Activated CD8-positive, alpha-beta T cell treated with anti-CD3 and anti-CD28 coated beads for 36 hours (primary cell): Measurements from ENCODE around the gene FCMR. TPM values are rescaled to one million over a fixed set of nuclear protein-coding genes. Genes with fewer than 3 reads are reported as not detected.

Experiments used
- ATAC-seq: fragments of 200-7000 bp; cut with Tn5 transposase; one replicate; pipeline ENCODE4 v1.10.0; 2021; ENCODE audit warnings: mild to moderate bottlenecking, moderate library complexity
- CTCF ChIA-PET: fragments of 350-600 bp; sonication (Branson Sonifier 250); formaldehyde crosslinking; loops from one replicate; lab custom pipeline; 2021; ENCODE audit warnings: antibody characterized with exemption; lab: Charles Lee
- POLR2A ChIA-PET: fragments of 350-600 bp; sonication (Branson Sonifier 250); formaldehyde crosslinking; loops from one replicate; lab custom pipeline; 2021; ENCODE audit warnings: antibody characterized with exemption; lab: Charles Lee
- DNase-seq: peaks from one replicate; pipeline ENCODE4 v3.0.0-alpha.2; 2020
- H3K27ac Mint-ChIP-seq: one replicate; pipeline ENCODE4 v1.8.0; 2021; ENCODE audit warnings: mild to moderate bottlenecking, mixed read lengths
- H3K27me3 Mint-ChIP-seq: one replicate; pipeline ENCODE4 v1.8.0; 2021; ENCODE audit warnings: mixed read lengths
- H3K36me3 Mint-ChIP-seq: one replicate; pipeline ENCODE4 v1.8.0; 2021; ENCODE audit warnings: low read depth, mixed read lengths
- H3K4me1 Mint-ChIP-seq: one replicate; pipeline ENCODE4 v1.8.0; 2021; ENCODE audit warnings: low read depth, mixed read lengths
- H3K4me3 Mint-ChIP-seq: one replicate; pipeline ENCODE4 v1.8.0; 2021; ENCODE audit warnings: mild to moderate bottlenecking, moderate library complexity, mixed read lengths
- H3K9me3 Mint-ChIP-seq: one replicate; pipeline ENCODE4 v1.8.0; 2021; ENCODE audit warnings: mixed read lengths
- intact Hi-C: fragments of 100-400 bp; cut with micrococcal nuclease; formaldehyde crosslinking; loops from one replicate; pipeline ENCODE4 v1.10.0; 2022
- total RNA-seq, 2 experiments: library from RNA; stranded (reverse); gene quantifications; one replicate each; pipeline ENCODE4 v1.2.3, GENCODE V29; 2021
- TF ChIP-seq, protein P1 (sequence below): fragments of 200-600 bp; IDR thresholded peaks from one replicate; pipeline ENCODE4 v1.8.0; 2022; ENCODE audit warnings: antibody characterized with exemption, mild to moderate bottlenecking

Gene FCMR
- total RNA-seq, 2 experiments from 2014 or later: 49.4 to 51.7 TPM

- POLR2A ChIA-PET: no interaction called here
- H3K36me3 Mint-ChIP-seq: no peaks in the 10 kb centered on the region
Observed at GRCh38 chr1:206867239-206867638, 54.5 kb downstream of the FCMR start.

DNA sequence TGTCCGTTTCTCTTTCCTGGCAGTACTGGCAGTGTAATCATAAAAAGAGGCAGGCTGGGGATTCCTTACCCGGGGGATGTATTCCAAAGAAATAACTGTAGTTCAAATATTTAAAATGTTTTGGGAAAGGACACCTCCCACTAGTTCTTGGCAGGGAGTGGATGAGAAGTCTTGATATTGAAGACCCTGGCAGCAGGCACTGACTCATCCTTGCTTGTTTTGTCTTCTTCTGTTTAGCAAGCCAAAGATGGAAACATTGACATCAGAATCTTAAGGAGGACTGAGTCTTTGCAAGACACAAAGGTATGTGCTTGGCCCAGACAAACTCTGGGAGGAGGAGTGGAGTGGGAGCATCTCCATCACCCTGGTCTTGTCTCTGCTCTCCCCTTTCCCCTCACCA, 55.7 kb downstream of the FCMR start:
- ChIA-PET CTCF (interaction anchor here (1.2 to 6.5 kb wide), 19 partner anchors 9 to 145 kb away, joined by 3 to 100 read pairs (median 19); partner anchors contain the start of gene IL24), POLR2A (no interaction called here)
- Mint-ChIP-seq H3K27me3 (peaks cover 2% of the 10 kb centered on the region), H3K4me1 (peaks cover 12% of the 10 kb centered on the region), H3K36me3 (no peaks in the 10 kb centered on the region), H3K9me3 (no peaks in the 10 kb centered on the region), H3K27ac (no peak overlapping the region), H3K4me3 (no peak overlapping the region)
- TF ChIP-seq, protein P1, sequence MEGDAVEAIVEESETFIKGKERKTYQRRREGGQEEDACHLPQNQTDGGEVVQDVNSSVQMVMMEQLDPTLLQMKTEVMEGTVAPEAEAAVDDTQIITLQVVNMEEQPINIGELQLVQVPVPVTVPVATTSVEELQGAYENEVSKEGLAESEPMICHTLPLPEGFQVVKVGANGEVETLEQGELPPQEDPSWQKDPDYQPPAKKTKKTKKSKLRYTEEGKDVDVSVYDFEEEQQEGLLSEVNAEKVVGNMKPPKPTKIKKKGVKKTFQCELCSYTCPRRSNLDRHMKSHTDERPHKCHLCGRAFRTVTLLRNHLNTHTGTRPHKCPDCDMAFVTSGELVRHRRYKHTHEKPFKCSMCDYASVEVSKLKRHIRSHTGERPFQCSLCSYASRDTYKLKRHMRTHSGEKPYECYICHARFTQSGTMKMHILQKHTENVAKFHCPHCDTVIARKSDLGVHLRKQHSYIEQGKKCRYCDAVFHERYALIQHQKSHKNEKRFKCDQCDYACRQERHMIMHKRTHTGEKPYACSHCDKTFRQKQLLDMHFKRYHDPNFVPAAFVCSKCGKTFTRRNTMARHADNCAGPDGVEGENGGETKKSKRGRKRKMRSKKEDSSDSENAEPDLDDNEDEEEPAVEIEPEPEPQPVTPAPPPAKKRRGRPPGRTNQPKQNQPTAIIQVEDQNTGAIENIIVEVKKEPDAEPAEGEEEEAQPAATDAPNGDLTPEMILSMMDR: no peak
- no peak for ATAC-seq
- DNase-seq: no peak
- intact Hi-C loops: no loop called here

More at GRCh38 chr1:206867239-206867638, 54.5 kb downstream of the FCMR start:
- intact Hi-C loops: no loop called here
- CTCF ChIA-PET: interaction anchor here (1.0 to 6.5 kb wide), 8 partner anchors 11 to 127 kb away, joined by 3 to 100 read pairs (median 5); no protein-coding TSS in a partner anchor
- Mint-ChIP-seq H3K9me3 (peaks cover 1% of the 10 kb centered on the region), H3K27me3 (peaks cover 2% of the 10 kb centered on the region), H3K4me3 (no peak overlapping the region), H3K4me1 (peaks cover 12% of the 10 kb centered on the region), H3K27ac (no peak overlapping the region)
- TF ChIP-seq, protein P1: no peak
- DNase-seq (no peak), ATAC-seq (no peak)

DNA sequence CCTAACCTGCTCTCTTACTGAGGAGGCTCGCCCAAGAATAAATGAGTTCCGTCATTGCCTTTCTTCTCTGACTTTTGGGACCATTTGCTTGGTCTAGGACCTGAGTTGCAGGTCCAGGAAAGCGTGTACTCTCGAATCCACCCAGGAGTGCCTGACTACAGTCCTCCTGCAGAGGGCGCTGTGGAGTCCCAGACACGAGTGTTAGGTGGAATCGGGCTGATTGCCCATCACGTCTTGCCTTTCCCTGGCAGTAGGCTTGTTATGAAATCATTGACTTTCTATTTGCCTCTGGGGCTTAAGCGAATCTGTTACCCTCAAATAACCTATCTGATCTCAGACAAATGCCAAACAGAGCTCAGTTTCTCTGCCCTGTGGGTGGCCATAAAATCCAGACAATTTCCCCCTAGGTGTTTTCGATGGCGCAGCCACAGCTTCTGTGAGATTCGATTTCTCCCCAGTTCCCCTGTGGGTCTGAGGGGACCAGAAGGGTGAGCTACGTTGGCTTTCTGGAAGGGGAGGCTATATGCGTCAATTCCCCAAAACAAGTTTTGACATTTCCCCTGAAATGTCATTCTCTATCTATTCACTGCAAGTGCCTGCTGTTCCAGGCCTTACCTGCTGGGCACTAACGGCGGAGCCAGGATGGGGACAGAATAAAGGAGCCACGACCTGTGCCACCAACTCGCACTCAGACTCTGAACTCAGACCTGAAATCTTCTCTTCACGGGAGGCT, 56.6 kb downstream of the FCMR start, which contains the start of gene IL20:
TSS of gene IL20 (plus strand) at position 685 of the 733 bp plus-strand sequence. CDS start 230 bp downstream, outside the sequence.
- POLR2A ChIA-PET: interaction anchor here (0.5 to 1.6 kb wide), 5 partner anchors 43 to 131 kb away, joined by 3 to 4 read pairs (median 3); no protein-coding TSS in a partner anchor
- Mint-ChIP-seq H3K27ac (no peak within 1 kb of the TSS), H3K36me3 (no peaks in the 10 kb centered on the region), H3K27me3 (peaks cover 2% of the 10 kb centered on the region), H3K4me1 (peaks cover 12% of the 10 kb centered on the region), H3K4me3 (no peak within 1 kb of the TSS), H3K9me3 (no peaks in the 10 kb centered on the region)
- intact Hi-C loops: loop anchor here (1.0 kb wide), 1 partner anchor 47 kb away; no protein-coding TSS in a partner anchor
- ATAC-seq (peak; percentile 97), DNase-seq (peak; percentile 92)
- TF ChIP-seq, protein P1: peak; percentile 98
- CTCF ChIA-PET: interaction anchor here (0.7 to 6.5 kb wide), 60 partner anchors 8 to 366 kb away, joined by 3 to 100 read pairs (median 5); partner anchors contain the start of genes FCMR, IL24 and PIGR

- DNase-seq (no peak), ATAC-seq (no peak)
- intact Hi-C loops: no loop called here
- ChIA-PET POLR2A (no interaction called here), CTCF (interaction anchor here (0.9 to 6.5 kb wide), 7 partner anchors 9 to 128 kb away, joined by 3 to 100 read pairs (median 9); no protein-coding TSS in a partner anchor)
- no peak overlapping the region for H3K4me3 Mint-ChIP-seq
- no peaks in the 10 kb centered on the region for H3K36me3 Mint-ChIP-seq
- H3K27ac Mint-ChIP-seq: no peak overlapping the region
- TF ChIP-seq, protein P1: no peak
- H3K4me1 Mint-ChIP-seq: peaks cover 15% of the 10 kb centered on the region
- no peaks in the 10 kb centered on the region for H3K9me3 Mint-ChIP-seq
- H3K27me3 Mint-ChIP-seq: peaks cover 2% of the 10 kb centered on the region
Observed at GRCh38 chr1:206863266-206863665, 58.5 kb downstream of the FCMR start.
